GM21786 (cell line): ENCODE measurements around the gene FAM163B.

Experiments used
- ATAC-seq: cut with Tn5 transposase; IDR thresholded peaks from one replicate; pipeline ENCODE4 v1.9.1; 2021; ENCODE audit not compliant: unreplicated experiment

FAM163B gene

GRCh38 chr9:133551446-133551845 lies 57.7 kb downstream of the FAM163B start:
- no peak for ATAC-seq

DNA sequence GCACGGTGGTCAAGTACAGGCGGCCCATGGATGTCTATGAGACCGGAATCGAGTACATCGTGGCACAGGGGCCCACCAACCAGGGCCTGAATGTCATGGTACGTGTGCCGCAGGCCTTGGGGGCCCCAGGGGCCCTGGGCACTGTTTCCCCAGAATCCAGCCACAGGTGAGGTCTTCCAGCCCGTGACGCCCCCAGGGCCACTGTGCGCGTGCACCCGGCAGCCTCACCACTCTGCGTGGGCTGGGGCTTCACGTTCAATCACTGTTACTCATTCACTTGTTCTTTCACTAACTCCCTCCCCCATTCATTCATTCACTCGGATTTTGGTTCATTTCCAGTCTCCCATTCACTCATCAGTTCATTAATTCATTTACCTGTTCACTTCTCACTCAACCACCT lies 62.1 kb downstream of the FAM163B start:
- ATAC-seq, result no peak

DNA sequence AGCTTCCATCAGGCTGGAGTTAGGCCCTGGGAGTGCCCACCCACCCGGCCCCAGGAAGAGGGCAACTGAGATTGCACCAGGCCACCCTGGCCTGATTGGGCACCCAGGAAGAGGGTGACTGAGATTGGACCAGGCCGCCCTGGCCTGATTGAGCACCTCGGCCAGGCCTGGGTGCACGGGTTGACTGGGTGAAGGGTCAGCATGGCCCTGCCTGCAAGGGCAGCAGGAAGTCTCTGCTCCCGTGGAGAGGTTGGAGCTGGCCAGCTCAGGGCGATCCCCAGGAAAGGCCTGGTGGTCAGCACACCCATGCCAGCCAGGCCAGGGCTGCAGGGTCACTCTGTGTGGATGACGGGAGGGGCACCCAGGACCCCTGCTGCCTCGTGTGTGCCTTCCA lies 62.9 kb downstream of the FAM163B start:
- no peak for ATAC-seq

- ATAC-seq, result no peak
These were observed 63.5 kb downstream of the FAM163B start for GRCh38 chr9:133545494-133546286.

- ATAC-seq, result no peak
These were observed 65.3 kb downstream of the FAM163B start for GRCh38 chr9:133543772-133544467.

DNA sequence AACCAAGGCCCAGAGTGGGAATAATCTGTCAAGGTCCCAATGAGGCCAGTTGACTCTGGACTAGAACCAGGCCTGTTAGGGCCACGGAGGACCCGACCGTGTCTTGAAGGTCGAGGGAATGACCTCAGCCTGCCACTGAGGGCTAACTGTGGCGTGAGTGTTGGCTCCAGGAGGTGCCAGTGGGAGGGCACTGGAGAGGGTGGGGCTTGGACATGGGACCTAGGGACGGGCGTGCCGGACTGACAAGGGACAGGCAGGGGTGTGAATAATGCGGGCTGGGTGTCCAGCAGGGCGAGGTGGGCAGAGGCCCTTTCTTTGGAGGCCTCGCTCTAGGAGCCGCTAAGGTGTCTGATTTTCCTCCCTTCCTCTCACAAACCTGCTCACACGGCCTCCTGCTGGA lies 67.2 kb downstream of the FAM163B start:
- ATAC-seq, result no peak

DNA sequence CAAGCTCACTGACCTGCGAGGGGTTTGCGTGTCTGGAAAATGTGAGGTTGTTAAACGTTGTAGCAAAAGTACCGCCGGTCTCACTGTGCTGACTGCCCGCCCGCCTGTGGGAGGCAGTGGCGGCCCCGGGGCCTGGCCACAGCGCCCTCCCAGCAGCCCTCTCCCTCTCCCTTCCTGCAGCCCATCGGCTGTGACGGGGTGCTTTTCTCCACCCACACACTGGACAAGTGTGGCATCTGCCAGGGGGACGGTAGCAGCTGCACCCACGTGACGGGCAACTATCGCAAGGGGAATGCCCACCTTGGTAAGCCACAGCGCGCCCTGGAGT lies 68.5 kb downstream of the FAM163B start:
- ATAC-seq, result no peak

- ATAC-seq, result no peak
These were observed 69.0 kb downstream of the FAM163B start for GRCh38 chr9:133539991-133540697.

- ATAC-seq, result no peak
These were observed 70.0 kb downstream of the FAM163B start for GRCh38 chr9:133538851-133539833.

DNA sequence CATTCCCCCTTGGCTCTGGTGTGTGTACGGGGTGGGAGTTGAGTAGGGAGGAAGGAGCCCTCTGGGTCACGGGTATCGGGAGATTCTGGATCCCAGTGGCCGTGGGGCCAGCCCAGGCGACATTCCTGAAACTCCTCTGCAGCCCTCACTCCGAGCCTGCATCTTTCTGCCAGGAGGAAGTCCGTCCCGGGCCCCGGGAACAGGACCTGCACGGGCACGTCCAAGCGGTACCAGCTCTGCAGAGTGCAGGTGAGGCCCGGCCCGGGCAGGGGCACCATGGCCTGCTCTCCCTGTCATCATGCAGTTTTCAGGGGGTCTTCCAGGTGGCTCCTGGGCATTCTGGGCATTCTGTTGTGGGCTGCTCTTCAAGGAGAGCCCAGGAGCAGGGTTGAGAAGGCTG lies 71.0 kb downstream of the FAM163B start:
- ATAC-seq, result no peak

GRCh38 chr9:133537257-133537656 lies 71.9 kb downstream of the FAM163B start:
- no peak for ATAC-seq

DNA sequence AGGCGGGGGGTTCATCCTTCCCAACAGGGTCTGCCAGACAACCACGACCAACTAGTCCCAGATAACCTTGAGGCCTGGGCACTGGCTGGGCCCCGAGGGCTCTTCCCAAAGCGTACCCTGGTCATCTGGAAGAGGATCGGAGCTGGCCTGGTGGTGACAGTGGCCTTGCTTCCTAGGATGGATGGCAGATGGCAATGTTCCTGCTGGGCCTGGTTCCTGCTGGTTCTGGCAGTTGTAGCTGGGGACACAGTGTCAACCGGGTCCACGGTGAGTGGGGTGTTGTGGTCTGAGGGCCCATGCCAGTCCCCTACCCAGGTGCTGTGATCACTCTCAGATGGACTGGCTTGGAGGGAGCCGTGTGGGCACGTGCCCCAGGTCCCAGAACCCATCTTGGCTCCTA lies 72.7 kb downstream of the FAM163B start:
- ATAC-seq, result no peak

GRCh38 chr9:133536080-133536479 lies 73.1 kb downstream of the FAM163B start:
- ATAC-seq, result no peak

- no peak for ATAC-seq
These were observed 73.8 kb downstream of the FAM163B start for GRCh38 chr9:133535306-133535877.

GRCh38 chr9:133534346-133535291 lies 74.6 kb downstream of the FAM163B start, which contains the start of gene ADAMTSL2:
Gene ADAMTSL2 (plus strand): TSS chr9:133534704. CDS start chr9:133536713, 2,009 bp downstream.
- ATAC-seq, result no peak

DNA sequence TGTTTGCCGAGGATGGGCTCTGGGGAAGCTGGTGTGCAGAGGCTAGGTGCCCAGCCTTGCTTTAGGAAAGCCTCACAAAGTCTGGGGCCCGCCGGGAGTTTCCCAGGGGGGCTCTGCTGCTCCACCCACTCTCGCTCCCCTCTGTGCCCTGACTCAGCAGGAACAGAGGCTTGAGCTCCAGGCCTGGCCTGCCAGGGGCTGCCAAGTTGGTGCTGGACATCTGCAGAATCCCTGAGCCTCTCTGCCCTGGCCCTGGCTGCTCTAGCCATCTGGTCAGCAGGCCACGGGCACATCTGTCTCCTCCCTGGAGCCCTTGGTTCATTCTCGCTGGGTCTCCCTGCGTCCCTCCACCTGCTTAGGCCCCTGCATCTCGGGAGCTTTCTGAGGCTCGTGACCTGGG lies 75.3 kb downstream of the FAM163B start:
- no peak for ATAC-seq

- ATAC-seq, result no peak
These were observed 76.1 kb downstream of the FAM163B start for GRCh38 chr9:133532937-133533668.

- no peak for ATAC-seq
These were observed 77.9 kb downstream of the FAM163B start for GRCh38 chr9:133531293-133531692.

GRCh38 chr9:133529874-133530273 lies 79.3 kb downstream of the FAM163B start:
- ATAC-seq, result no peak
